VCaP (cell line): ENCODE data around the gene EIF1.

ENCODE experiments used
- H3K27ac ChIP-seq: fragments of 450-650 bp; 2 replicates; pipeline ENCODE4 v1.5.1; 2017
- TF ChIP-seq, protein P1 (sequence below): fragments of 450-650 bp; conservative IDR thresholded peaks from 2 replicates; pipeline ENCODE4 v1.5.1; 2017; ENCODE audit warnings: mild to moderate bottlenecking, moderate library complexity

The EIF1 gene

DNA sequence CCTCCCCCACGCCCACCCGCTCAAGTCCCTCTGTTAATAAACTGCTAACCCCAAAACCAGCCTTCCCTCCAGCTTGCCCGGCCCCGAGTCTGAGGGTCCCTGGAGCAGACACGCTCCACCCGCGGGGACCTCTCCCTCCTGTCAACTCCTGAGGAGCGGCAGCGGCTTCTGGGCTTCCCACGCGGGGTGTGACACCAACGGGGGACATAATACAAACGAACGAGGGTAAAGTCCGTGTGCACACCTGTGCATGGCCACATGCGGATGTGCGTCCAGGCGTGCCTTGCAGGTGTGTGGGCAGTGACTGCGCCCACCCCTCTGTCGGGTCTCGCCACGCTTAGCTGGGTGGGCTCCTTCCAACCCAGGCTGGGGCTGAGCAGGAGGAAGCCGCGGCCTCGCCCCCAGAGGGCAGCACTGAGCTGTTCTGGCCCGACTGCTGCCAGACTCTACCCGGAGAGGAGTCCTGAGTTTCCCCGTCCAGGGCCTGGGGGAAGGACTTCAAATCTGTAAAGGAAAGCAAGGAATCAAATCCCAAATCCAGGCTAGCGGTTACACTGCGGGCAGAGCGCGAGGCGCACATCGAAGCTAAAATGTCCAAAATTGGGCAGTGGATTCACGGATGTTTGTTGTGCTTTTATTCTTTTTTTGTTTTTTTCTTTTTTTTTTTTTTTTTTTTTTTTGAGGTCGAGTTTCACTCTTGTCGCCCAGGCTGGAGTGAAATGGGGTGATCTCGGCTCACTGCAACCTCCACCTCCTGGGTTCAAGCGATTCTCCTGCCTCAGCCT, 40.1 kb upstream of the EIF1 start:
- TF ChIP-seq, protein P1, sequence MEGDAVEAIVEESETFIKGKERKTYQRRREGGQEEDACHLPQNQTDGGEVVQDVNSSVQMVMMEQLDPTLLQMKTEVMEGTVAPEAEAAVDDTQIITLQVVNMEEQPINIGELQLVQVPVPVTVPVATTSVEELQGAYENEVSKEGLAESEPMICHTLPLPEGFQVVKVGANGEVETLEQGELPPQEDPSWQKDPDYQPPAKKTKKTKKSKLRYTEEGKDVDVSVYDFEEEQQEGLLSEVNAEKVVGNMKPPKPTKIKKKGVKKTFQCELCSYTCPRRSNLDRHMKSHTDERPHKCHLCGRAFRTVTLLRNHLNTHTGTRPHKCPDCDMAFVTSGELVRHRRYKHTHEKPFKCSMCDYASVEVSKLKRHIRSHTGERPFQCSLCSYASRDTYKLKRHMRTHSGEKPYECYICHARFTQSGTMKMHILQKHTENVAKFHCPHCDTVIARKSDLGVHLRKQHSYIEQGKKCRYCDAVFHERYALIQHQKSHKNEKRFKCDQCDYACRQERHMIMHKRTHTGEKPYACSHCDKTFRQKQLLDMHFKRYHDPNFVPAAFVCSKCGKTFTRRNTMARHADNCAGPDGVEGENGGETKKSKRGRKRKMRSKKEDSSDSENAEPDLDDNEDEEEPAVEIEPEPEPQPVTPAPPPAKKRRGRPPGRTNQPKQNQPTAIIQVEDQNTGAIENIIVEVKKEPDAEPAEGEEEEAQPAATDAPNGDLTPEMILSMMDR, result peak; percentile 95
- peak overlapping the region; percentile 73 for H3K27ac ChIP-seq

DNA sequence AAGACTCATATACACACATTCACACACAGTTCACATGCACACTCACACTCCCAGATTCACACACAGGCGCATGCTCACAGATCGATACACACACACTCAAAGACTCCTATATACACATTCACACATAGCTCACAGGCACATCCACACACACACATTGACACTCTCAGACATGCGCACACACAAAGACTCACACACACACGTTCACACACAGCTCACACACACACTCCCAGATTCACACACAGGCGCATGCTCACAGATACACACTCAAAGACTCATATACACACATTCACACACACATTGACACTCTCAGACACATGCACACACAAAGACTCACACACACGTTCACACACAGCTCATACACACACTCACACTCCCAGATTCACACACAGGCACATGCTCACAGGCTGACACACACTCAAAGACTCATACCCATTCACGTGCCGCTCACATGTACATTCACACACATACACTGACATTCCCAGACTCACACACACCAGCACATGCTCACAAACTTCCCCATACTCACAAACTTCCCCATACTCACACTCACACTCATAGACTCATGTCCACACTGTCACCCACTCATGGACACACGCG, 38.7 kb upstream of the EIF1 start:
- H3K27ac ChIP-seq, result no peak overlapping the region
- TF ChIP-seq, protein P1, result no peak

DNA sequence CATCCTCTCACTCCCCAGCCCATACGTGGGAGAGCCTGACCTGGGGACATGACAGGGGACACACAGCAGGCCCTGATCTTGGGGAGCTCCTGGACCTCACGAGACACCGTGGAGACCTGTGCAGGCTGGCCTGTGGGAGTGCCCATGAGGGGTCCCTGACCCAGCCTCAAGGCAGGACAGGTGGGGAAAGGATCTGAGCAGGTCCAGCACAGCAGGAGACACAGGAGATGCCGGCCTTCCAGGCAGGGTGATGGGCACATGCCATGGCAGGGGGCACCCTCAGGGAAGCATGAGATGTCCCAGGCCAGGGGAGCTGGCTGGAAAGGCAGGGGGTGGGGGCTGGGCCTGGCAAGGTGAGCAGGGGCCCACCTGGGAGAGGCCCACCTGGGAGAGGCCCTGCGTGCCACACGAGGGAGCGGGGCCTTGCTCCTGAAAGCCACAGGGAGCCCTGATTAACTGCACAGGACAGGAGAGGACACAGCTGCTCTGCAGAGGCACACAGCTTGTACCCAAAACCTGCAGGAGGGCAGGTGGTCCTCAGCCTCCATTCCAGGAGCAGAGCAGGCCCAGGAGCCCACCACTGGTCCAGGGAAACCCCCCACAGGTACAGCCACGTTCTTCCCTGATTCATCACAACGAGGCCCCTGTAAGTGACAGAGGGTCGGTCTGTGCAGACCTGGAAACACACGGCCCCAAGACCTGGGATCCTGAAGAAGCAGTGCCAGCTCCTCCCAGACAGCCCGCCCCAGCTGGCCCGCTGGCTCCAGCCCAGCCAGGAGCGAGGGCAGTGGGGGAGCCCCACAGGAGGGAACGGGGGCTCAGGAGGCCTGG, 37.7 kb upstream of the EIF1 start:
- H3K27ac ChIP-seq, result no peak overlapping the region
- TF ChIP-seq, protein P1, result no peak

DNA sequence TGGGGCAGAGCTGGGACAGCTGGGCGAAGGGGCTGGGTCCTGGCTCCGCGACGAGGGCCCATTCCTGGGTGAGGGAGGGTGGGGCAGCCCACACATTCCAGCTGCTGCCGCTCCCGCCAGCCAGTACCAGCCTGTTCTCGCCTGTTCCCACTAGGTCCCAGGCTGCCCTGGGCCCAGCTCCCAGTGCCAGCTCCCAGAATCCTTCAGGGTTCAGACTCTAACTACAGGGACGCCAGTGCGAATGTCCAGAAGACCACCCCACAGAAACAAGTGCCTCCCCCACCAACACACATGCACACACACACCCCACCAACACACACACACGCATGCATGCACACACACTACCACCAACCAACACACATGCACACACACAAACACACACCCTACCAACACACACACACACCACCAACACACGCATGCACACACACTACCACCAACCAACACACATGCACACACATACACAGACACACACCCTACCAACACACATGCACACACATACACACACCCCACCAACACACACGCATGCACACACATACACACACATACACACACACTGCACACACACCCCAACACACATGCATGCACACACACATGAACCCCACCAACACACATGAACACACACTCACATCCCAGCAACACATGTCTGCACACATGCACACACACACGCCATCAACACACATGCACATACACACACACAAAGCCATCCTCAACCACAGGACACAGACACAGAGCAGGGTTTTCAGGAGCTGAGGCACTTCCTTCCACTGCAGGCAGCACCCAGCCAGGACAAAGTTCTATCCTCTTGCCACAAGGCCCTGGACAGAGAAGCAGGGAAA, 36.8 kb upstream of the EIF1 start:
- no peak overlapping the region for H3K27ac ChIP-seq
- TF ChIP-seq, protein P1, result no peak

DNA sequence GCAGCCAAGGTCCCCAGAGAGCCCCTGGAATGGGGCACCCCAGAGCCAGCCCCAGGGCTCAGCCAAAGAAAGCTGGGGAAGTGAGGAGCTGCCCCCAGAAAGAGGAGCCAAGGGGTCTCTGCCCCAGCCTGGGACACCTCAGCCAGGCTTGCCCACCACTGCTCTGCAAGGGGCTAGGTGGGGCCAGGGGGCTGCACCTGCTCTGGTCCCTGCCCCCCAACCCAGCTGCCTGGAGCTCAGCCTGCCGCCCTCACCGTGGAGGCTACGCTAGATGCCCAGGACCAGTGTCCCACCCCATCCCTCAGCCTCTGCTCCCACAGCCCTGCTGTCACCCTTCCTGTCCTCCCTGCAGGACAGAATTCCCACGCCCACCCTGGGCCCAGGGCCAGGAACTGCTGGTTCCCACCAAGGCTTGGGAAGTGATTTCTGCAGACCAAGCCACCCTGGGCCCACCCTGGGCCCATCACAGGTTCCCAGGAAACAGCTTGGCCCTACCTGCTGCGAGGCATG, 36.2 kb upstream of the EIF1 start:
- H3K27ac ChIP-seq, result no peak overlapping the region
- TF ChIP-seq, protein P1, result no peak

DNA sequence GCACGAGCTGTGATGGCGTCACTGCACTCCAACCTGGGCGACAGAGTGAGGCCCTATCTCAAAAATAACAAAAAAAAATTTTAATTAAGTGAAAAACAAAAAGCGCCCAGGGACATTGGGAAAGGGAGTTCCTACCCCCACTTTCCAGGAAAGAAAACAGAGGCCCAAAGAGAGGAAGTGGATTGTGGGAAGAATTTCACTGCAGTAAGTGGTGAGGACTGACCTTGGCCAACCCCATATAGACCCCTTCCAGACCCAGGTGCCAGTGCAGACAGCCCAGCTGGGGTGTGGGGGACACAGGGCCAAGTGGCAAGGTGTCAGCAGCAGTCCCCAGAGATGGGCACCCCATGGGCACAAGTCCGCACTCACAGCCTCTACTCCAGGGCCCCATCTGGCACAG, 35.3 kb upstream of the EIF1 start:
- TF ChIP-seq, protein P1, result no peak
- H3K27ac ChIP-seq, result no peak overlapping the region
